Neural cell (in vitro differentiated cells): ENCODE measurements around the gene LRRC27.

ENCODE experiments used
- CTCF ChIP-seq: fragments of 450-650 bp; IDR thresholded peaks from 2 replicates; pipeline ENCODE4 v1.5.1; 2014; ENCODE audit warnings: antibody characterized with exemption, mild to moderate bottlenecking, moderate library complexity; ENCODE audit not compliant: poor library complexity, severe bottlenecking
- EZH2 ChIP-seq: fragments of 200-600, 300-800 bp; shearing (Covaris generic), sonication (generic); IDR thresholded peaks from 2 replicates; pipeline ENCODE4 v1.6.1; 2014; ENCODE audit warnings: antibody characterized with exemption, low read length, borderline replicate concordance, mild to moderate bottlenecking; ENCODE audit not compliant: insufficient read depth, poor library complexity, severe bottlenecking
- POLR2AphosphoS5 ChIP-seq: IDR thresholded peaks from 2 replicates; pipeline ENCODE4 v1.6.1; 2012

GRCh38 chr10:132375795-132376297, 43.9 kb downstream of the LRRC27 start:
- TF ChIP-seq CTCF = no peak
- TF ChIP-seq EZH2 = no peak
- no peak for TF ChIP-seq POLR2AphosphoS5
